ENCODE results near the gene FARSA.
"Not testable (repeated sequence)": the region's sequence is repeated elsewhere in the genome, so short reads cannot be mapped to it uniquely, and the experiment has no call there.

FARSA gene

DNA sequence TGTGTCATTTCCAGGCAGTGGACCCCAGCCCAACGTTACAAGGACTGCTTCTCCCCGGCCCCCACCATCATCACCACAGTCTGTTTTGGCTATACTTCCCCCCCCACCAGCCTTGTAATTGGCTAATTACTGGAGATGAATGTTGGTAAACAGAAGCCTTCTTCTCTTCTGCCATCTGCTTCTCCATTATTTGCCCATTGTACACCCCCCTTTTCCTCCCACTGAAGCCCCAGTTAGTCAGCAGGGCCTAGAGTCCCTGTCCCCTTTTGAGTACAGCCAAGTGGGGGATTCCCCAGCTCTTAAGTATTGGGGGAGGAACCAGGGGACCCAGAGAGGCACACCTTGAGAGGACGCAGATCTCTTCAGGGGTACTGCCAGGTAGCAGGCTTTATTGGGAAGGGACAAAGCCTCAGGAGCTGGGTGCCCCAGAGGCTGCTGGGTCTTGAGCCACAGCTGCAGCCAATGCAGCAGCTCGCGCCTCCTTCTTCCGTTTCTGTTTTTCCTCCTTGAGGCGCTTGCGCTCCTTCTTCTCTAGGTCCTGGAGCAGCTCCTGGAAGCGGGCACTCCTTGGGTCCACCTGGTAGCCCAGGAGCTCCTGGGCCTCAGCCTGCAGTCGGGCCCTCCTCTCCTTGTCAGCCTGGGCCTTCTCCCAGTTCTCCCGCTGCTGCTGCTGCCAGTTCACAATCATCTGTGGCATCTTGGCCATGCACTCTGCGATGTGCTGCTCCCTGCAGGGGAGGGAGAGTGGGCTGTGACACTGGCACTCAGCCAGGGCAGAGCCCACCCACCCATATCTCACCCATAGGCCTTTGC is 20.5 kb upstream of the FARSA start:
- DNase-seq = no peak

DNA sequence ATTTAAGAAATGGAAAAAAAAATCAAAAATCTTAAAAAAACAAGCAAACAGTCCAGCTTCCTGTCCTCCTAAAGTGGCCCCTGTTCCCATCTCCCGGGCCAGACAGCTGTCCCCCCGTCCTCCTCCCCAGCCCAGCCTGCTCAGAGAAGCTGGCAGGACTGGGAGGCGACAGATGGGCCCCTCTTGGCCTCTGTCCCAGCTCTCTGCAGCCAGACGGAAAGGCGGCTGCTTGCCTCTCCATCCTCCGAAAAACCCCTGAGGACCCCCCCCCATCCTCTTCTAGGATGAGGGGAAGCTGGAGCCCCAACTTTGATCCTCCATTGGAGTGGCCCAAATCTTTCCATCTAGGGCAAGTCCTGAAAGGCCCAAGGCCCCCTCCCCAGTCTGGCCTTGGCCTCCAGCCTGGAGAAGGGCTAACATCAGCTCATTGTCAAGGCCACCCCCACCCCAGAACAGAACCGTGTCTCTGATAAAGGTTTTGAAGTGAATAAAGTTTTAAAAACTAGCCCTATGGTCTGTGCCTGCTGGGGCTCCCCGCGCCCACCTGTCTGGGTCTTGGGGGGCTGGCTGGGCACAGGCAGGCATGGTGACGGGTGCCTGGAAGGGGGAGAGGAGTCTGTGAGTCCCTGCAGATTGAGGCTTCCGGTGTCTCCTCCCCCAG is 19.8 kb upstream of the FARSA start:
- DNase-seq = no peak

GRCh38 chr19:12952488-12953137 is 19.1 kb upstream of the FARSA start:
- no peak for DNase-seq

DNA sequence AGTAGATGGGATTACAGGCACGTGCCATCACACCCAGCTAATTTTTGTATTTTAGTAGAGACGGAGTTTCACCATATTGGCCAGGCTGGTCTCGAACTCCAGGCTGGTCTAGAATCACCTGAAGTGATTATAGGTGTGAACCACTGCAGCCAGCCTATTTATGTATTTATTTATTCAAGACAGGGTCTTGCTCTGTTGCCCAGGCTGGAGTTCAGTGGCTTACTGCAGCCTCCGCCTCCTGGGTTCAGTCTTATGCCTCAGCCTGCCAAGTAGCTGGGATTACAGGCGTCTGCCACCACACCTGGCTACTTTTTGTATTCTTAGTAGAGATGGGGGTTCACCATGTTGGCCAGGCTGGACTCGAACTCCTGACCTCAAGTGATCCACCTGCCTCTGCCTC is 18.5 kb upstream of the FARSA start:
- not testable (repeated sequence) for DNase-seq

DNA sequence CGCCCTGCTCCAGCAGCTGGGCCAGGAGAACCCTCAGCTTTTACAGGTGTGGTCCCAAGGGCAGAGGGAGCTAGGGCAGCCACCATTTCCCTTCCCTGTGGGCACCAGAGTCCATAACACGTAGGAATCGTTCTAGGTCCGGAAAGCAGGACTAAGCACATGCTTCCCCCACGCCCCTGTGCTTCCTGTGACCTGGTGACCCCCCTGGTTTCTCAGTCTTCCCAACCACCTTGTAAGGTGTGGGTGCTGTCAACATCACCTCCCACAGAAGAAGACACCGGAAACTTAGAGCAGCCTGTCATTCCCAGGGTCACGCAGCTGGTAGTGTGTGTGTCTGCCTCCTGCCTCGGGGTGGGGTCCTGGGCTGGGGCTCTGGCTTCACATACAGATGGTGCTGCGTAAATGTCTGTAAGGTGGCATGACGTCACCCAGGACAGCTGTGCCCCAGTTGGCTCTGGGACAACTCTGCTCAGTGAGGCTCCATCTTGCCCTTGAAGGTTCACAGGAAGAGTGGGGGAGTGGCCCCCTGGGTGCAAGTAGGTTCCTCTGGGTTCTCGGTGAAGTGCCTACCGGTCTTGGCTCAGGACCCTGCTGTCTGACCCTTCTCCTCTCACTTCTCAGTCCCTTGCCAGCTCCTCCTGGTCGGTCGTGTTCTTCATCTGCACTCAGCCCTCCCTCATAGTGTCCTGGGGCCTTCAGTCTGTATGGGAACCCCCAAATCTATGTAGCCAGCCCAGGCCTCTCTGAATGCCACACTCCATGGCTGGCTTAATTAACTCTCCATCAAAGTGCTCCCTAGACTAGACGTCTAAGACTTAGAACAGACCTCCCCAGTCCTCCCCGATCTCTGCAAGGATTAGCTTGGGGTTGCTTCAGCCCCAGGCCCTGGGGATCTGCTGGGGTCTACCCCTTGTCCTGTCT is 16.1 kb upstream of the FARSA start:
- DNase-seq = no peak

- DNase-seq = no peak
These were observed 15.3 kb upstream of the FARSA start for GRCh38 chr19:12948612-12949362.

DNA sequence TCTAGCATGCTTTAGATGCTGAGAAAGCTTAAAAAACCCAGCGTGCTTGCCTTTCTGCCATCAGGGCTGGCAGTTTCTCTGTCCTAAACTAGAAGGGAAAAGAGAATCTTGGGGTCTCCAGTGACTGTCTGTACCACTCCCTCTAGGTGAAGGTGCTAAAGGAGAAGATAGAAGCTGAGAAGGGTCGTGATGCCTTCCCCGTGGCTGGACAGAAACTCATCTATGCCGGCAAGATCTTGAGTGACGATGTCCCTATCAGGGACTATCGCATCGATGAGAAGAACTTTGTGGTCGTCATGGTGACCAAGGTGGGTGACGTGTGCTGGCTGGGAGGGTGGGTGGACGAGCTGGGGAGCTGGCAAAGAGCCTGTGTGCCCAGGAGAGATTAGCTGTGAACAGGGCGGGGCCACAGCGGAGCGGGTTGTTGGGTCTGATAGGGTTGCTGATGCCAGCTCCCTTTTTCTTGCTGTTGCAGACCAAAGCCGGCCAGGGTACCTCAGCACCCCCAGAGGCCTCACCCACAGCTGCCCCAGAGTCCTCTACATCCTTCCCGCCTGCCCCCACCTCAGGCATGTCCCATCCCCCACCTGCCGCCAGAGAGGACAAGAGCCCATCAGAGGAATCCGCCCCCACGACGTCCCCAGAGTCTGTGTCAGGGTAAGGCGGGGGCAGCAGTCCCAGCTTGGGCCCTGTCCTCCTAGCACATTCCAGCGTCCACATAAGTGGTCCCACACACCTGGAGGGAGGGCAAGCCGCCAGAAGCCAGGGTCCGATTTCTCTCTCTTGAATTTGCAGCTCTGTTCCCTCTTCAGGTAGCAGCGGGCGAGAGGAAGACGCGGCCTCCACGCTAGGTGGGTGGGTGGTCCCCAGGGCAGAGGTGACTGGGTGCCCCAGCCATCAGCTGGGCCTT is 14.4 kb upstream of the FARSA start:
- no peak for DNase-seq

GRCh38 chr19:12946731-12947496 is 13.4 kb upstream of the FARSA start:
- no peak for DNase-seq

DNA sequence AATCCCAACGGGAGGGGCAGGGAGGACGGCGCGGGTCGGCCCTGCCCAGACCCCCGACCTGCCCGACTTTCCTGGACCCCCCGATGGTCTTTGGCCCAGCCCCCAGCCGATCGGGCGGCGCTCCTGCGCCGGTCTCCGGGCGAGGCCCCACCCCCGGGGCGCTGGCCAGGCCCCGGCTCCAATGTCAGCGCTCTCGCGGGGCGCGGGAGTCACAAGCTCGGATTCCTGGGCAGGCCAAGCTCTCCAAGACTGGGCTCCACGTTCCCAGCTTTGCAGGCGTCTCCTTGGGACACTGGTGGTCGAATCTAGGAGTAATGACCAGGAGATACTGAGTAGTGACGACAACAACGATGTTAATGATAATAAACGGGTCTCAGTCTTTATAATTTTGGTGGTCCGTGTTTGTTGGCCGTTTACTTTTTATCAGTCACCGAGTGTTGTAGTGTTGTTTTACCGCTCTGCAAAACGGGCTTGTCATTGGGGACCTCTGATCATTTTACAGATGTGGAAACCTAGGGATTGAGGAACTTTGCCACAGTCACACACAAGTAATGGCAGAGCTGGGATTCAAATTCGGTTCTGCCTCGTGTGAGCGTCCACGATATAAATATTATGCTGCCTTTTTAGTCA is 12.7 kb upstream of the FARSA start:
- peak; percentile 39 for DNase-seq

GRCh38 chr19:12945479-12946091 is 12.1 kb upstream of the FARSA start, which contains the start of gene RAD23A:
RAD23A (plus strand) TSS chr19:12945862; CDS start chr19:12945949, 87 bp downstream.
- DNase-seq = peak; percentile 81

GRCh38 chr19:12944104-12944674 is 10.7 kb upstream of the FARSA start:
- DNase-seq = no peak

DNA sequence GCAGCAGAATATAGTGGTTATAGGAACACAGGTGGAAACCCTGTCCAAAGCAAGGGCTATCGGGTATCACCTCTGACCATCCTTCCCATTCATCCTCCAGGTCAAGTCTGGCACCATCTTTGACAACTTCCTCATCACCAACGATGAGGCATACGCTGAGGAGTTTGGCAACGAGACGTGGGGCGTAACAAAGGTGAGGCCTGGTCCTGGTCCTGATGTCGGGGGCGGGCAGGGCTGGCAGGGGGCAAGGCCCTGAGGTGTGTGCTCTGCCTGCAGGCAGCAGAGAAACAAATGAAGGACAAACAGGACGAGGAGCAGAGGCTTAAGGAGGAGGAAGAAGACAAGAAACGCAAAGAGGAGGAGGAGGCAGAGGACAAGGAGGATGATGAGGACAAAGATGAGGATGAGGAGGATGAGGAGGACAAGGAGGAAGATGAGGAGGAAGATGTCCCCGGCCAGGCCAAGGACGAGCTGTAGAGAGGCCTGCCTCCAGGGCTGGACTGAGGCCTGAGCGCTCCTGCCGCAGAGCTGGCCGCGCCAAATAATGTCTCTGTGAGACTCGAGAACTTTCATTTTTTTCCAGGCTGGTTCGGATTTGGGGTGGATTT is 10.0 kb upstream of the FARSA start:
- DNase-seq = no peak

GRCh38 chr19:12940897-12941296 is 7.4 kb upstream of the FARSA start:
- no peak for DNase-seq

GRCh38 chr19:12939975-12940423 is 6.5 kb upstream of the FARSA start:
- no peak for DNase-seq

DNA sequence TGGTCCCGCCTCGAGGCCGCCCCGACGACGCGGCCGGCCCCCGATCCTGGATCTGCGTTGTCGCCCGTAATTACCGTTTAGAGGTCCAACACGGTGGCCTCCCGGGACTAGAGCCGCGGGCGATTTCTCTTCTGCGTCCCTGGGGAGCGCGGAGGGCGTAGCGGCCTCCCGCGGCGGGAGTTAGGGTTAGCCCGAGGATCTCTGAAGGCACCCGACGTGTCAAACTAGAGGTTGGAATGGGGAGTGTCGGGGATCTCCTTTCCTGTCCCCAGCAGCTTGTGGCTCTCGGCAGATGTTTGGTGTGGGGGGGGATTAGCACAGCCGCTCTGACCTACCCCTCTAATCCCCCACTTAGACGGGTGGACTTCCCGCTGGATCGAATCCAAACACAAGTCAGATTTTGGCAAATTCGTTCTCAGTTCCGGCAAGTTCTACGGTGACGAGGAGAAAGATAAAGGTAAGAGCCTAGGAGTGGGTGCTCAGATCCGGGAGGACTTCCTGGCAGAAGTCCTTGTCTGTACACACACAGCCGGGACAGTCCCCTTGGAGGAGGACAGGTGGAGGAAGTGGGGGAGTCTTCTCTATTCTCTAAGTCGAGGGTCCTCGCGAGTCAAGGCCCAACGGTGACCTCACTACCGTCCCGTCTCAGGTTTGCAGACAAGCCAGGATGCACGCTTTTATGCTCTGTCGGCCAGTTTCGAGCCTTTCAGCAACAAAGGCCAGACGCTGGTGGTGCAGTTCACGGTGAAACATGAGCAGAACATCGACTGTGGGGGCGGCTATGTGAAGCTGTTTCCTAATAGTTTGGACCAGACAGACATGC is 5.5 kb upstream of the FARSA start:
- no peak for DNase-seq

DNA sequence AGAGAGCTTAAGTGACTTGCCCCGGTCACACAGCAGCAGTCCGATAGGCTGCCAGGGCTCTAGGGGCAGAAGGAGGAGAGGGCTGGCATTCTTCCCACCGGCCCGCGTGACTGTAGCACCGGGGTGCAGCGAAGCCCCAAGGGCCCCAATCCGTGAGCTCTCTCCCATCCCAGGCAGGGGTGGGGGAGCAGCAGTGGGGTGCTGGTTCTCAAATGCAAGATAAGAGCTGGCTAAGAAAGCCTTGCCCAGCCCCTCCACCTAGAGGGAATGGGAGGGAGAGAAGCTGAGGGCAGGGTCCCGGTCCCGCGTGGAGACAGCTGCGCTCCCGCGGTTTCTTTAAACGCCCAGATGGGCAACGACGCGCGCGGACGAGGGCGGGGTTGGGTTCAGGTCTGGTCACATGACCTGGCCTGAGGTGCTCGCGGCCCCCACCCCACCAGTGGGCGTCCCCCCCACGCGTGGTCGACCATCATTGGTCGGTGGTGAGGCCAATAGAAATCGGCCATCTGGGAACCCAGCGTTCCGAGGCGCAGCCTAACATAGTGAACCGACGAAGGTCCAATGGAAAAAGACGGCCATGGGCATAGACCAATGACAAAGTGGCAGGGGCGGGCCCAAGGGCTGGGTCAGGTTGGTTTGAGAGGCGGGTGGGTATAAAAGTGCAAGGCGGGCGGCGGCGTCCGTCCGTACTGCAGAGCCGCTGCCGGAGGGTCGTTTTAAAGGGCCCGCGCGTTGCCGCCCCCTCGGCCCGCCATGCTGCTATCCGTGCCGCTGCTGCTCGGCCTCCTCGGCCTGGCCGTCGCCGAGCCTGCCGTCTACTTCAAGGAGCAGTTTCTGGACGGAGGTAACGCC is 4.6 kb upstream of the FARSA start, which contains the start of gene CALR:
Gene CALR, plus strand, starts transcription at position 683 of the 852 bp plus-strand sequence. Its CDS starts 71 bp downstream, at position 754.
- peak; percentile 92 for DNase-seq
